Activated T-cell treated with anti-CD3 and anti-CD28 coated beads, Interleukin-2, amount 50 U/mL, for 48 hours (primary cell): Measurements from ENCODE around the gene MYL6.
"Not testable (repeated sequence)": the region's sequence is repeated elsewhere in the genome, so short reads cannot be mapped to it uniquely, and the experiment has no call there.

Experiments
- DNase-seq, 2 experiments: peaks; one replicate each; pipeline ENCODE4 v3.0.0-alpha.2; 2020

Gene MYL6

GRCh38 chr12:56190695-56191155 is 32.6 kb downstream of the MYL6 start:
- no peak for DNase-seq

GRCh38 chr12:56192582-56192981 is 34.4 kb downstream of the MYL6 start:
- DNase-seq, result no peak

- peak; percentile 74 to 76 for DNase-seq
These were observed 34.9 kb downstream of the MYL6 start for GRCh38 chr12:56193025-56193578.

GRCh38 chr12:56196818-56197550 is 38.8 kb downstream of the MYL6 start:
- DNase-seq, result not testable (repeated sequence)

GRCh38 chr12:56197921-56198635 is 39.9 kb downstream of the MYL6 start:
- no peak for DNase-seq

- DNase-seq, result no peak
These were observed 40.7 kb downstream of the MYL6 start for GRCh38 chr12:56198836-56199235.

GRCh38 chr12:56202366-56202765 is 44.2 kb downstream of the MYL6 start:
- DNase-seq, result no peak

- DNase-seq, result no peak
These were observed 44.7 kb downstream of the MYL6 start for GRCh38 chr12:56202838-56203237.

GRCh38 chr12:56204275-56204674 is 46.1 kb downstream of the MYL6 start:
- no peak for DNase-seq

- no peak for DNase-seq
These were observed 47.3 kb downstream of the MYL6 start for GRCh38 chr12:56205445-56205844.

GRCh38 chr12:56206452-56207166 is 48.5 kb downstream of the MYL6 start:
- peak; percentile 56 for DNase-seq

GRCh38 chr12:56208006-56208405 is 49.8 kb downstream of the MYL6 start:
- no peak for DNase-seq
